Measurements from ENCODE around the gene PSMG3.

The PSMG3 gene

DNA sequence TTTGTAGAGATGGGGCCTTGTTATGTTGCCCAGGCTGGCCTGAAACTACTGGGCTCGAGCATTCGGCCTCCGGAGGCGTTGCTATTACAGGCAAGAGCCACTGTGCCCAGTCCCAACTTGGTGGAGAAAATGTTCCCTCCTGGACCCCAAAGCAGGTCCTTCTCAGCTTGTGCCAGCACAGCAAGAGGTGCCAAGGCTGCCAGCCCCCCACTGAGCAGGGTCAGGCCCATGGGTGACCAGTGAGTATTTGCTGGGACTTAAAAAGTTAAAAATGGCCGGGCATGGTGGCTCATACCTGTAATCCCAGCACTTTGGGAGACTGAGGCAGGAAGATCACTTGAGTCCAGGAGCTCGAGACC is 34.8 kb downstream of the PSMG3 start (continued):
- TF ChIP-seq GLI2 (tag by site-specific recombination; IDR thresholded peaks at IDR 0.05; ENCODE audit: borderline replicate concordance, low read depth) = no peak
- no peak for TF ChIP-seq ZNF341 (tag by site-specific recombination; IDR thresholded peaks at IDR 0.05; ENCODE audit: low read depth)

DNA sequence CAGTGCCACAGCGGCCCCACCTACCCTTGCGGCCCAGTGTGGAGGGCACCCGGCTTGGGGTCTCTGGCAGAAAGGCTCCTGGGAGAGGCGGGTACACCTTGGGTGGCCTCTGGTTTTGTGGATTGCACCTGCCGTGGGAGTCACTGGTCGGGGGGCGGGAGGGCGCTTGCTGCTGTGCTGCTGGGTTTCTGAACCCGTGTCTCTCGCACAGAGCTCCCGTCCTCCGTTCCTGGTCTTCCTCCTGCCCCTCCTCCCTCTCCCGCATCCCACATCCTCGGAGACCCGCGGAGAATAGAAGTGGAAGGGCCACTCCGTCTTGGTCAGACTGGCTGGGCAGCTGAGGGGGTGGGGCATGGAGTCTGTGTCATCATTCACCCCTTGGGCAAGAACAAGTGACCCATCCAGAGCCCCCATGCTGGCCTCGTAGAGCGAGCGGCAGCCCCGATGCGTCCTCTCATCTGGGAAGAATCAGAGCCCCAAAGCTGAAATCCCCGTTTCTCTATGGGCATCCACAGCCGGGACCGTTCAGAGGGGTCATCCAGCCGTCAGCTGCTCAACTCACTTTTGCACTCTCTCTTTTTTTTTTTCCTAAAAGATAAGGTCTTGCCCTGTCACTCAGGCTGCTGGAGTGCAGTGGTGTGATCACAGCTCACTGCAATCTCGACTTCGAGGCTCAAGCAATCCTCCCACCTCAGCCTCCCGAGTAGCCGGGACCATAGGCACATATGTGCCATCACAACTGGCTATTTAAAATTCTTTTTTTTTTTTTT is 35.3 kb downstream of the PSMG3 start:
- TF ChIP-seq IKZF3 (tag by site-specific recombination; IDR thresholded peaks at IDR 0.05) = peak; percentile 20; the same call in 1 of the 2 replicates
- TF ChIP-seq YY2 (tag by site-specific recombination; IDR thresholded peaks at IDR 0.05) = no peak
- Histone ChIP-seq H3K9me3 (ENCODE audit: control insufficient read depth, insufficient read depth, low read depth, low read length) (no peaks in the 10 kb centered on the region), H3K27ac (ENCODE audit: extremely low read depth, low read depth, low read length) (no peak overlapping the region), H3K4me3 (ENCODE audit: low read depth, low read length) (no peak overlapping the region), H3K36me3 (ENCODE audit: control insufficient read depth in 2 of 2, insufficient read depth in 1 of 2, low read length in 2 of 2) (peaks cover 0 to 6% of the 10 kb centered on the region in 2 experiments; a peak in 1 of 3 replicates), H3K4me1 (ENCODE audit: control insufficient read depth, insufficient read depth, low read length) (peaks cover 31% of the 10 kb centered on the region)
- ChIA-PET POLR2A (interaction anchor here (1.0 to 6.8 kb wide), 6 partner anchors 14 to 36 kb away, joined by 3 to 40 read pairs (median 8); partner anchors contain the start of gene TMEM184A), CTCF (interaction anchor here (0.7 to 1.1 kb wide), 3 partner anchors 21 to 34 kb away, joined by 3 to 4 read pairs (median 4); partner anchors contain the start of gene TMEM184A)

DNA sequence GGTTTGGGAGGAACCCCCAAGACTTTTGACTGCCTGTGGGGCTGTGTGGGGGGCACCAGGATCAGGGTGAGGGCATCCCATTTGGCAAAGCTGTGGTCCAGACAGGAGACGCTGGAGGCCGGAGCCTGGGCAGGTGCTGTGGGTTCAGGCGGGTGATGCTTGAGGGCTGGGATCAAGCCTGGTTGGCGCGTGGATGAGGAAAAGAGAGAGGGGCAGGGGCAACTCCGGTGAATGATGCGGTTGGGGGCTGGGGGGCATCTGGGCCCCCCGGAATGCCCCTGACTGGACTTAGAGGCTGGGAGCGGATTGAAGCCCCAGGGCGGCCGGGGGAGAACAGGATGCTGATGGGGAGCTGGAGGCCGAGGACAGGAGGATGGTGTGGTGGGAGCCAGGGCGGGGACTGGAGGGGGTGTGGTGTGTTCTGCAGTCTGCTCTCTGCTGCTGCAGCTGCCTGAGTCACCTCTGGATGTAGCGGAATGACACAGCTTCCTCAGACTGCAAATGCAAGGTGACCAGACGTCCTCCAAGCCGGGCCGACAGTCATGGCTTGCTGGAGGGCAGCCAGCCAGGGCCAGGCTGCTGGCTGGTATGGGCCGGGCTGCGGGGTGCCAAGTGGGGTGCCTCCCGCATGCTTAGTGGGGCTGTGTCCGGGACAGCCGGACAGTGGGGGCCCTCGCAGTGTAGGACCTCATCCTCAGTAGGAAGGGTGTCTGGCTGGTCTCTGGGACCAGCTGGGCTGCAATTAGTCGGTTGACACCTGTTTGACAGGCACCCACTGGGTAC is 36.1 kb downstream of the PSMG3 start:
- POLR2A ChIA-PET = interaction anchor here (0.7 to 2.0 kb wide), 6 partner anchors 13 to 67 kb away, joined by 3 to 17 read pairs (median 4); partner anchors contain the start of gene TMEM184A
- CTCF ChIA-PET = interaction anchor here (0.6 to 2.4 kb wide), 5 partner anchors 16 to 35 kb away, joined by 3 to 11 read pairs (median 3); partner anchors contain the start of gene TMEM184A
- H3K9me3 ChIP-seq (ENCODE audit: control insufficient read depth, insufficient read depth, low read depth, low read length) = no peaks in the 10 kb centered on the region
- peak overlapping the region; percentile 71 for H3K4me3 ChIP-seq (ENCODE audit: low read depth, low read length)
- H3K36me3 ChIP-seq (ENCODE audit: control insufficient read depth in 2 of 2, insufficient read depth in 1 of 2, low read length in 2 of 2) = no peaks in the 10 kb centered on the region
- H3K4me1 ChIP-seq (ENCODE audit: control insufficient read depth, insufficient read depth, low read length) = peaks cover 31% of the 10 kb centered on the region
- H3K27ac ChIP-seq (ENCODE audit: extremely low read depth, low read depth, low read length) = peak overlapping the region; percentile 62; the same call in 1 of the 2 replicates
- TF ChIP-seq KLF9 (tag by site-specific recombination; IDR thresholded peaks at IDR 0.05; ENCODE audit: low read depth) (peak; percentile 61; the same call in 1 of the 2 replicates), ZNF600 (tag by site-specific recombination; IDR thresholded peaks at IDR 0.05) (peak; percentile 98), PRDM1 (tag by site-specific recombination; IDR thresholded peaks at IDR 0.05) (no peak), ZNF223 (tag by site-specific recombination; IDR thresholded peaks at IDR 0.05) (peak; percentile 85), ZNF629 (tag by site-specific recombination; IDR thresholded peaks at IDR 0.05) (peak; percentile 27; the same call in 1 of the 2 replicates), SP2 (tag by site-specific recombination; IDR thresholded peaks at IDR 0.05) (no peak), KLF1 (tag by site-specific recombination; IDR thresholded peaks at IDR 0.05) (peak; percentile 47; the same call in 1 of the 2 replicates), ZIC2 (tag by site-specific recombination; IDR thresholded peaks at IDR 0.05) (0 out of 2 replicates have a peak, but pooled peaks have one; percentile 23), ZNF747 (tag by site-specific recombination; IDR thresholded peaks at IDR 0.05) (no peak), ZBTB17 (tag by site-specific recombination; IDR thresholded peaks at IDR 0.05) (peak; percentile 49), ZBTB7A (tag by site-specific recombination; IDR thresholded peaks at IDR 0.05; ENCODE audit: low read depth) (no peak), KLF8 (tag by site-specific recombination; IDR thresholded peaks at IDR 0.05) (0 out of 2 replicates have a peak, but pooled peaks have one; percentile 26), ZNF544 (tag by site-specific recombination; IDR thresholded peaks at IDR 0.05) (no peak), SP7 (tag by site-specific recombination; IDR thresholded peaks at IDR 0.05) (peak; percentile 31)
- TF ChIP-seq, protein P1, sequence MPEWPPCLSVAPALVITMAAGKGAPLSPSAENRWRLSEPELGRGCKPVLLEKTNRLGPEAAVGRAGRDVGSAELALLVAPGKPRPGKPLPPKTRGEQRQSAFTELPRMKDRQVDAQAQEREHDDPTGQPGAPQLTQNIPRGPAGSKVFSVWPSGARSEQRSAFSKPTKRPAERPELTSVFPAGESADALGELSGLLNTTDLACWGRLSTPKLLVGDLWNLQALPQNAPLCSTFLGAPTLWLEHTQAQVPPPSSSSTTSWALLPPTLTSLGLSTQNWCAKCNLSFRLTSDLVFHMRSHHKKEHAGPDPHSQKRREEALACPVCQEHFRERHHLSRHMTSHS (tag by site-specific recombination; IDR thresholded peaks at IDR 0.05) = no peak
- TF ChIP-seq, protein P2, sequence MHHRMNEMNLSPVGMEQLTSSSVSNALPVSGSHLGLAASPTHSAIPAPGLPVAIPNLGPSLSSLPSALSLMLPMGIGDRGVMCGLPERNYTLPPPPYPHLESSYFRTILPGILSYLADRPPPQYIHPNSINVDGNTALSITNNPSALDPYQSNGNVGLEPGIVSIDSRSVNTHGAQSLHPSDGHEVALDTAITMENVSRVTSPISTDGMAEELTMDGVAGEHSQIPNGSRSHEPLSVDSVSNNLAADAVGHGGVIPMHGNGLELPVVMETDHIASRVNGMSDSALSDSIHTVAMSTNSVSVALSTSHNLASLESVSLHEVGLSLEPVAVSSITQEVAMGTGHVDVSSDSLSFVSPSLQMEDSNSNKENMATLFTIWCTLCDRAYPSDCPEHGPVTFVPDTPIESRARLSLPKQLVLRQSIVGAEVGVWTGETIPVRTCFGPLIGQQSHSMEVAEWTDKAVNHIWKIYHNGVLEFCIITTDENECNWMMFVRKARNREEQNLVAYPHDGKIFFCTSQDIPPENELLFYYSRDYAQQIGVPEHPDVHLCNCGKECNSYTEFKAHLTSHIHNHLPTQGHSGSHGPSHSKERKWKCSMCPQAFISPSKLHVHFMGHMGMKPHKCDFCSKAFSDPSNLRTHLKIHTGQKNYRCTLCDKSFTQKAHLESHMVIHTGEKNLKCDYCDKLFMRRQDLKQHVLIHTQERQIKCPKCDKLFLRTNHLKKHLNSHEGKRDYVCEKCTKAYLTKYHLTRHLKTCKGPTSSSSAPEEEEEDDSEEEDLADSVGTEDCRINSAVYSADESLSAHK (tag by site-specific recombination; IDR thresholded peaks at IDR 0.05) = no peak
- TF ChIP-seq, protein P3, sequence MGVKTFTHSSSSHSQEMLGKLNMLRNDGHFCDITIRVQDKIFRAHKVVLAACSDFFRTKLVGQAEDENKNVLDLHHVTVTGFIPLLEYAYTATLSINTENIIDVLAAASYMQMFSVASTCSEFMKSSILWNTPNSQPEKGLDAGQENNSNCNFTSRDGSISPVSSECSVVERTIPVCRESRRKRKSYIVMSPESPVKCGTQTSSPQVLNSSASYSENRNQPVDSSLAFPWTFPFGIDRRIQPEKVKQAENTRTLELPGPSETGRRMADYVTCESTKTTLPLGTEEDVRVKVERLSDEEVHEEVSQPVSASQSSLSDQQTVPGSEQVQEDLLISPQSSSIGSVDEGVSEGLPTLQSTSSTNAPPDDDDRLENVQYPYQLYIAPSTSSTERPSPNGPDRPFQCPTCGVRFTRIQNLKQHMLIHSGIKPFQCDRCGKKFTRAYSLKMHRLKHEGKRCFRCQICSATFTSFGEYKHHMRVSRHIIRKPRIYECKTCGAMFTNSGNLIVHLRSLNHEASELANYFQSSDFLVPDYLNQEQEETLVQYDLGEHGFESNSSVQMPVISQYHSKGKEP (tag by site-specific recombination; IDR thresholded peaks at IDR 0.05) = 0 out of 2 replicates have a peak, but pooled peaks have one; percentile 41
- TF ChIP-seq, protein P4, sequence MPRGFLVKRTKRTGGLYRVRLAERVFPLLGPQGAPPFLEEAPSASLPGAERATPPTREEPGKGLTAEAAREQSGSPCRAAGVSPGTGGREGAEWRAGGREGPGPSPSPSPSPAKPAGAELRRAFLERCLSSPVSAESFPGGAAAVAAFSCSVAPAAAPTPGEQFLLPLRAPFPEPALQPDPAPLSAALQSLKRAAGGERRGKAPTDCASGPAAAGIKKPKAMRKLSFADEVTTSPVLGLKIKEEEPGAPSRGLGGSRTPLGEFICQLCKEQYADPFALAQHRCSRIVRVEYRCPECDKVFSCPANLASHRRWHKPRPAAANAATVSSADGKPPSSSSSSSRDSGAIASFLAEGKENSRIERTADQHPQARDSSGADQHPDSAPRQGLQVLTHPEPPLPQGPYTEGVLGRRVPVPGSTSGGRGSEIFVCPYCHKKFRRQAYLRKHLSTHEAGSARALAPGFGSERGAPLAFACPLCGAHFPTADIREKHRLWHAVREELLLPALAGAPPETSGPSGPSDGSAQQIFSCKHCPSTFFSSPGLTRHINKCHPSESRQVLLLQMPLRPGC (tag by site-specific recombination; IDR thresholded peaks at IDR 0.05) = peak; percentile 54; the same call in 1 of the 2 replicates

All from HEK293 (cell line).